Parathyroid adenoma (tissue), 2 donors: Measurements from ENCODE around the gene CDH26.

Experiments used
- H2AFZ ChIP-seq: fragments of 300-600 bp; sonication (generic); one replicate; pipeline ENCODE4 v1.7.0; 2017; ENCODE audit warnings: antibody characterized with exemption, mild to moderate bottlenecking
- H3K27ac ChIP-seq: fragments of 300-600 bp; sonication (generic); one replicate; pipeline ENCODE4 v1.7.0; 2017
- H3K27me3 ChIP-seq: fragments of 300-600 bp; sonication (generic); one replicate; pipeline ENCODE4 v1.7.0; 2017; ENCODE audit warnings: low read length; ENCODE audit not compliant: control insufficient read depth, insufficient read depth
- H3K36me3 ChIP-seq: fragments of 300-600 bp; sonication (generic); one replicate; pipeline ENCODE4 v1.7.0; 2017; ENCODE audit warnings: low read length; ENCODE audit not compliant: control insufficient read depth, insufficient read depth
- H3K4me1 ChIP-seq: fragments of 300-600 bp; sonication (generic); one replicate; pipeline ENCODE4 v1.7.0; 2017; ENCODE audit warnings: control low read depth
- H3K4me2 ChIP-seq: fragments of 300-600 bp; sonication (generic); one replicate; pipeline ENCODE4 v1.7.0; 2017; ENCODE audit warnings: low read length
- H3K4me3 ChIP-seq: fragments of 300-600 bp; sonication (generic); one replicate; pipeline ENCODE4 v1.7.0; 2017; ENCODE audit warnings: low read depth, low read length
- H3K79me2 ChIP-seq: fragments of 300-600 bp; sonication (generic); one replicate; pipeline ENCODE4 v1.7.0; 2017; ENCODE audit warnings: control low read depth
- H3K9ac ChIP-seq: fragments of 300-600 bp; sonication (generic); one replicate; pipeline ENCODE4 v1.7.0; 2017; ENCODE audit warnings: mild to moderate bottlenecking
- H3K9me3 ChIP-seq: fragments of 300-600 bp; sonication (generic); one replicate; pipeline ENCODE4 v1.7.0; 2017; ENCODE audit warnings: low read length; ENCODE audit not compliant: control insufficient read depth
- TF ChIP-seq, protein P1 (sequence below): fragments of 300-600 bp; sonication (generic); IDR thresholded peaks from one replicate; pipeline ENCODE4 v1.7.0; 2017; ENCODE audit warnings: antibody characterized with exemption, mild to moderate bottlenecking
- donor health status: primary hyperparathyroidism.

CDH26 gene

DNA sequence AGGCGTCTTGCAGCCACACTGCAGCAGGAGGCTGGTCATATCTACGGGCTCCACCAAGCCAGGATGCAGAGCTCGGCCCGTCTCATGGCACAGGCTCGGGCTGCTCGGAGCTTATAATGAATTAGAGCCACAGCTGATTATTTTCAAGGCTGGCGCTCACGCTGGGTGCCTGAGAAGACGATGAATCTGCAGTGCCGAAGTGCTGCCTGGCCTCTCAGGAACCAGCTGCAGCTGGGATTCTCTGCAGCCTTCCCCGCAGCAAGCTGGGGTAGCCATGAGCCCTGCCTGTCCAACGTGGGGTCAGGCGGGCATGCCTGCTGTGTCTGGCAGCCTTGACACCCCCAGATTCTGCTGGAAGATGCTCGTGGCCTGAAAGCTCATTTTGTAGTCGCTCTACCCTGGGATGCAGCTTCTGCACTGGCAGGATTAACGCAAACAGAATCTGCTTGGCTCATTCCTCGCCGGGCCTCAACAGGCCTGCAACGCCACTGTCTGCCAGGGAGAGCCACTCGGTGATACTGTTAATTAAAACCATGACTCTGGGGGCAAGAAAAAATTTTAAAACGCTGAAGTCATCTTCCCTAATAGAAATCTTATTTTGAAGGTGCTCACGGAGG lies 104.3 kb downstream of the CDH26 start:
- Histone ChIP-seq H3K79me2 (no peaks in the 10 kb centered on the region), H3K9me3 (no peaks in the 10 kb centered on the region), H3K36me3 (no peaks in the 10 kb centered on the region), H3K4me2 (no peak overlapping the region), H3K27me3 (no peaks in the 10 kb centered on the region), H3K9ac (no peak overlapping the region), H3K27ac (no peak overlapping the region), H2AFZ (no peak overlapping the region), H3K4me1 (peaks cover 15% of the 10 kb centered on the region), H3K4me3 (no peak overlapping the region)
- TF ChIP-seq, protein P1, sequence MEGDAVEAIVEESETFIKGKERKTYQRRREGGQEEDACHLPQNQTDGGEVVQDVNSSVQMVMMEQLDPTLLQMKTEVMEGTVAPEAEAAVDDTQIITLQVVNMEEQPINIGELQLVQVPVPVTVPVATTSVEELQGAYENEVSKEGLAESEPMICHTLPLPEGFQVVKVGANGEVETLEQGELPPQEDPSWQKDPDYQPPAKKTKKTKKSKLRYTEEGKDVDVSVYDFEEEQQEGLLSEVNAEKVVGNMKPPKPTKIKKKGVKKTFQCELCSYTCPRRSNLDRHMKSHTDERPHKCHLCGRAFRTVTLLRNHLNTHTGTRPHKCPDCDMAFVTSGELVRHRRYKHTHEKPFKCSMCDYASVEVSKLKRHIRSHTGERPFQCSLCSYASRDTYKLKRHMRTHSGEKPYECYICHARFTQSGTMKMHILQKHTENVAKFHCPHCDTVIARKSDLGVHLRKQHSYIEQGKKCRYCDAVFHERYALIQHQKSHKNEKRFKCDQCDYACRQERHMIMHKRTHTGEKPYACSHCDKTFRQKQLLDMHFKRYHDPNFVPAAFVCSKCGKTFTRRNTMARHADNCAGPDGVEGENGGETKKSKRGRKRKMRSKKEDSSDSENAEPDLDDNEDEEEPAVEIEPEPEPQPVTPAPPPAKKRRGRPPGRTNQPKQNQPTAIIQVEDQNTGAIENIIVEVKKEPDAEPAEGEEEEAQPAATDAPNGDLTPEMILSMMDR = no peak

- peaks cover 13% of the 10 kb centered on the region for H3K4me1 ChIP-seq
- no peak overlapping the region for H2AFZ ChIP-seq
- no peak overlapping the region for H3K27ac ChIP-seq
- H3K27me3 ChIP-seq = no peaks in the 10 kb centered on the region
- no peak overlapping the region for H3K4me2 ChIP-seq
- no peak overlapping the region for H3K9ac ChIP-seq
- no peak overlapping the region for H3K4me3 ChIP-seq
- TF ChIP-seq, protein P1 = no peak
- no peaks in the 10 kb centered on the region for H3K36me3 ChIP-seq
- H3K79me2 ChIP-seq = no peaks in the 10 kb centered on the region
- H3K9me3 ChIP-seq = no peaks in the 10 kb centered on the region
Measured at GRCh38 chr20:60063048-60063451, 104.8 kb downstream of the CDH26 start.

GRCh38 chr20:60063739-60064380 lies 105.6 kb downstream of the CDH26 start:
- Histone ChIP-seq H3K4me1 (peaks cover 5% of the 10 kb centered on the region), H3K9me3 (no peaks in the 10 kb centered on the region), H3K27ac (no peak overlapping the region)

More at GRCh38 chr20:60063739-60064380, 105.6 kb downstream of the CDH26 start:
- no peak overlapping the region for H3K4me3 ChIP-seq
- TF ChIP-seq, protein P1 = no peak
- no peaks in the 10 kb centered on the region for H3K36me3 ChIP-seq
- H3K27me3 ChIP-seq = no peaks in the 10 kb centered on the region
- no peak overlapping the region for H3K9ac ChIP-seq
- H3K4me2 ChIP-seq = no peak overlapping the region
- no peaks in the 10 kb centered on the region for H3K79me2 ChIP-seq
- H2AFZ ChIP-seq = no peak overlapping the region
